SHP77 treated with DMSO at 0.1 percent for 48 hours (cell line): ENCODE data around the gene KRTAP3-2.

Source experiments
- DNase-seq: peaks from one replicate; lab custom pipeline; 2025; lab: John Stamatoyannopoulos, UW

The KRTAP3-2 gene

DNA sequence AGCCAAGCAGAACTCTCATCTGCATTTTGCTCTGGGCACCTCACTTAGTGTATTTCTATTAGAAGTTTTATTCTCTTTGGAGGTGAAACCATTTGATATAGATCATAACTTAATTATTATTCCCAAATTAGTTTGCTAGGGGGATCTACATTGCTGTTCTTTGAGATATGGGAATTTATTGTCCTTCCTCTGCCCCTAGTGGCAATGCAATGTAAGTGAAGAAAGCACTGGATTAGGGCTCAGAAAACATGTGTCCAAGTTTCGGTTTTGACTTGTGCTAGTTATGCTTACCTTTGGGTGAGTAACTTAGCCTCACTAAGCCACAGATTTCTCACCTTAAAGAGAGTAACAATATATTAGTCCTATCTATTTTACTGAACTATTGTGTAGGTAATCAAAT lies 35.9 kb downstream of the KRTAP3-2 start:
- DNase-seq: no peak

GRCh38 chr17:40962059-40962561 lies 37.6 kb downstream of the KRTAP3-2 start:
- DNase-seq: no peak

- DNase-seq: no peak
These were observed 38.1 kb downstream of the KRTAP3-2 start for GRCh38 chr17:40961591-40961990.

DNA sequence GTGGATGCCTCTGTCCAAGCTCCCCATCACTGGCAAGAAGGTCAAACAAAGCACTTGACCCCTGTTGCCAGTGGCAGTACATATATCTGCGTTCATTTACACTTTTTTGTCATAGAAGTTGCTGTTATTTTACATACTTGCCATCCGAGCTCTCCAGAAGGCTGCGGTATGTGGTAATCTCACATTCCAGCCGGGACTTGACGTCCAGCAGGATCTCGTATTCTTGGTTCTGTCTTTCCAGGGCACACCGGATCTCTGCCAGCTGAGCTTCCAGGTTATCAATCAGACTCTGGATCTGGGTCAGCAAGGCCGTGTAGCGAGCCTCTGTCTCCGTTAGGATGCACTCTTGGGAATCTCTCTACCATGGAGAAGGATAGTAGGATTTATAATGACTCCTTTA lies 39.6 kb downstream of the KRTAP3-2 start:
- DNase-seq: no peak

- DNase-seq: no peak
These were observed 41.4 kb downstream of the KRTAP3-2 start for GRCh38 chr17:40958086-40958953.

GRCh38 chr17:40956401-40957254 lies 43.1 kb downstream of the KRTAP3-2 start:
- DNase-seq: no peak

- no peak for DNase-seq
These were observed 45.8 kb downstream of the KRTAP3-2 start for GRCh38 chr17:40953881-40954280.

GRCh38 chr17:40952661-40953060 lies 47.0 kb downstream of the KRTAP3-2 start:
- no peak for DNase-seq

DNA sequence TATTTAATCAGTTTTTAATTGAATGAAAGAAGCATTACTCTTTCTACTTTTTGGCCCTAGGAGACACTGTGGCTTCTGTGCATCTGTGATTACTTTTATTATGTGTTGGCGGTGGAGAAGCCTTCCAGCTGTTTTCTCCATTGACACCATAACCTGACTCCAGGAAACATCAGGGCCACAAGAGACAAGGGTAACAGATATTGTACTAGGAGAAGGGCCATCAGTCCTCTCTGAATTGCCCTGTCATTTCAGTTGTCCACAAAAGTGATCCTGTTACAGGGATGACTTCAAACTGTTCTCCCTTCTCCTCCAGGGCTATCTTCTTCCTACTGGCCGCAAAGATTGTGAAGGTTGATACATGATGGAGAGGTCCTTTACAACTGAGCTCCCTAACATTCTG lies 47.6 kb downstream of the KRTAP3-2 start:
- no peak for DNase-seq

GRCh38 chr17:40951011-40951622 lies 48.6 kb downstream of the KRTAP3-2 start:
- DNase-seq: no peak

GRCh38 chr17:40950176-40950575 lies 49.5 kb downstream of the KRTAP3-2 start:
- DNase-seq: no peak

DNA sequence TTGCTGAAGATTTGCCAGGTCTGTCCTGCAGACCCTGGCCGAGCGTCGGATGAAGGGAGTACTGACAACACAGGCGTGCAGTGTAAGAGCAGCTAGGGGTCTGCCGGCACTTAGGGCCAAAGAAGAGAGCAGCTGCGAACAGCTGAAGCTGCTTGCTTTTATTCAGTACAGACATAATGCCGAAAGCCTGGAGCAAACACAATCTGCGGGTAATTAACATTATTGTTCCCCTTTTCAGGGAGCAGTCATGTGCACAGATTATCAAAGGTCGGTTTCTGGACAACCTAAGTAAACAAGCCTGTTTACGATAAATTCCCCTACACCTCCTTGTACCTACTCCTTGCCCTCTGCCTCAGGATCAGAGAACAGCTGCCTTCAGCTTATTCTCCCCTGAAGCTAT lies 50.3 kb downstream of the KRTAP3-2 start:
- DNase-seq: no peak
